GM19193 (cell line): Measurements from ENCODE around the gene SMIM32.

ENCODE experiments used
- POLR2A ChIP-seq: IDR thresholded peaks from 4 replicates; pipeline ENCODE4 v1.6.1; 2011; ENCODE audit not compliant: insufficient read depth, insufficient read length; ENCODE audit errors: extremely low read depth

Gene SMIM32

GRCh38 chr5:136192526-136193321, at the start of gene SMIM32:
TSS of gene SMIM32 (minus strand) at chr5:136193162. CDS start at chr5:136192524, 638 bp downstream.
- no peak for TF ChIP-seq POLR2A

- no peak for TF ChIP-seq POLR2A
These were observed 49.6 kb upstream of the SMIM32 start for GRCh38 chr5:136242611-136243010.

GRCh38 chr5:136242136-136242535, 49.2 kb upstream of the SMIM32 start:
- TF ChIP-seq POLR2A: no peak

GRCh38 chr5:136240894-136241293, 47.9 kb upstream of the SMIM32 start:
- no peak for TF ChIP-seq POLR2A

GRCh38 chr5:136236479-136237083, 43.6 kb upstream of the SMIM32 start:
- no peak for TF ChIP-seq POLR2A

- no peak for TF ChIP-seq POLR2A
These were observed 42.4 kb upstream of the SMIM32 start for GRCh38 chr5:136235321-136235720.

- no peak for TF ChIP-seq POLR2A
These were observed 39.4 kb upstream of the SMIM32 start for GRCh38 chr5:136232316-136232715.

- TF ChIP-seq POLR2A: no peak
These were observed 37.2 kb upstream of the SMIM32 start for GRCh38 chr5:136230176-136230575.

GRCh38 chr5:136228136-136228757, 35.3 kb upstream of the SMIM32 start:
- TF ChIP-seq POLR2A: no peak

GRCh38 chr5:136226401-136226800, 33.4 kb upstream of the SMIM32 start:
- TF ChIP-seq POLR2A: no peak

- no peak for TF ChIP-seq POLR2A
These were observed 32.8 kb upstream of the SMIM32 start for GRCh38 chr5:136225796-136226195.

GRCh38 chr5:136222580-136223235, 29.7 kb upstream of the SMIM32 start:
- no peak for TF ChIP-seq POLR2A

GRCh38 chr5:136221340-136221739, 28.4 kb upstream of the SMIM32 start:
- no peak for TF ChIP-seq POLR2A

GRCh38 chr5:136216230-136216629, 23.3 kb upstream of the SMIM32 start:
- no peak for TF ChIP-seq POLR2A

GRCh38 chr5:136215812-136216211, 22.9 kb upstream of the SMIM32 start:
- no peak for TF ChIP-seq POLR2A
